GM12878 (cell line): ENCODE measurements around the gene PRUNE2. TPM values are rescaled to one million over a fixed set of nuclear protein-coding genes. Genes with fewer than 3 reads are reported as not detected.

Source experiments
- ATAC-seq: fragments of 200-7000 bp; cut with Tn5 transposase; 3 replicates; pipeline ENCODE4 v1.9.1; 2020; ENCODE audit warnings: mild to moderate bottlenecking, moderate library complexity
- BruUV-seq: library from RNA; stranded (reverse); fragments of 400-500 nt; replicated peaks from 2 replicates; lab custom pipeline; 2021; lab: Mats Ljungman, UMichigan
- CTCF ChIA-PET: fragments of 300-600 bp; sonication (Branson Sonifier 250); formaldehyde crosslinking; extraction: SDS; loops from one replicate; lab custom pipeline; 2021; ENCODE audit warnings: inconsistent platforms; lab: Yijun Ruan, JAX
- POLR2A ChIA-PET: fragments of 350-600 bp; formaldehyde crosslinking; extraction: SDS; loops from one replicate; lab custom pipeline; 2021; ENCODE audit warnings: inconsistent platforms; lab: Charles Lee
- RAD21 ChIA-PET: fragments of 300-600 bp; sonication (Branson Sonifier 250); formaldehyde crosslinking; loops from one replicate; lab custom pipeline; 2023; ENCODE audit warnings: antibody characterized with exemption; ENCODE audit not compliant: unreplicated experiment; lab: Charles Lee
- SMC1A ChIA-PET: fragments of 300-600 bp; sonication (Branson Sonifier 250); formaldehyde crosslinking; loops from one replicate; lab custom pipeline; 2023; ENCODE audit not compliant: unreplicated experiment, uncharacterized antibody; lab: Charles Lee
- DNase-seq: peaks from one replicate; pipeline ENCODE4 v3.0.0-alpha.2; 2011; ENCODE audit warnings: low read depth, low spot score
- FAIRE-seq: peaks from 3 replicates; lab custom pipeline; 2011; peaks lifted over from hg19 to GRCh38; lab: Jason Lieb, UNC
- H2AFZ ChIP-seq: 2 replicates; pipeline ENCODE4 v1.6.0; 2011; ENCODE audit warnings: low read depth, low read length, control low read depth; ENCODE audit not compliant: control insufficient read depth
- H3K27ac ChIP-seq: 2 replicates; pipeline ENCODE4 v1.5.1; 2011; ENCODE audit warnings: control low read depth; ENCODE audit not compliant: control insufficient read depth, insufficient read depth
- H3K27me3 ChIP-seq, 2 experiments: replicated peaks in 1 of 2; 2 replicates each; pipeline versions ENCODE4 v1.6.0 to v1.6.1; 2011; ENCODE audit warnings: low read length in 1 of 2; ENCODE audit not compliant: control insufficient read depth in 2 of 2, insufficient read depth in 2 of 2
- H3K36me3 ChIP-seq, 2 experiments: 2 replicates each; pipeline ENCODE4 v1.5.1; 2011; ENCODE audit warnings: low read length in 1 of 2; ENCODE audit not compliant: control insufficient read depth in 2 of 2, insufficient read depth in 2 of 2
- H3K4me1 ChIP-seq: 2 replicates; pipeline ENCODE4 v1.6.1; 2011; ENCODE audit warnings: mild to moderate bottlenecking, low read length, moderate library complexity, mixed read lengths; ENCODE audit not compliant: control insufficient read depth, insufficient read depth
- H3K4me2 ChIP-seq: 2 replicates; pipeline ENCODE4 v1.6.0; 2011; ENCODE audit warnings: control low read depth; ENCODE audit not compliant: control insufficient read depth, insufficient read depth
- H3K4me3 ChIP-seq: fragments of 200-600 bp; sonication (generic); 2 replicates; pipeline ENCODE4 v1.5.1; 2016
- H3K79me2 ChIP-seq: 2 replicates; pipeline ENCODE4 v1.6.0; 2011; ENCODE audit warnings: low read length; ENCODE audit not compliant: control insufficient read depth, insufficient read depth
- H3K9ac ChIP-seq: 2 replicates; pipeline ENCODE4 v1.8.0; 2011; ENCODE audit warnings: low read length, control low read depth, mixed read lengths; ENCODE audit not compliant: control insufficient read depth, insufficient read depth
- H3K9me3 ChIP-seq: replicated peaks from 3 replicates; pipeline ENCODE4 v1.5.1; 2011; ENCODE audit warnings: mild to moderate bottlenecking, low read length; ENCODE audit not compliant: control insufficient read depth, insufficient read depth
- H4K20me1 ChIP-seq: 2 replicates; pipeline ENCODE4 v1.6.0; 2011; ENCODE audit not compliant: control insufficient read depth, insufficient read depth
- ASH2L ChIP-seq: fragments of 300-600, 200-600 bp; sonication (generic); IDR thresholded peaks from 2 replicates; pipeline ENCODE4 v1.6.1; 2017; ENCODE audit warnings: low read depth, mild to moderate bottlenecking, borderline replicate concordance
- ATF7 ChIP-seq: fragments of 450-650 bp; IDR thresholded peaks from 2 replicates; pipeline ENCODE4 v1.6.1; 2016; ENCODE audit warnings: low read depth, mild to moderate bottlenecking
- CHD2 ChIP-seq: IDR thresholded peaks from 2 replicates; pipeline ENCODE4 v1.6.1; 2011; ENCODE audit warnings: low read depth, low read length, improper control_type of control experiment, borderline replicate concordance
- MLLT1 ChIP-seq: fragments of 450-650 bp; IDR thresholded peaks from 2 replicates; pipeline ENCODE4 v1.6.1; 2016; ENCODE audit warnings: mild to moderate bottlenecking
- NR2C1 ChIP-seq: fragments of 450-650 bp; IDR thresholded peaks from 2 replicates; pipeline ENCODE4 v1.6.1; 2017; ENCODE audit warnings: antibody characterized with exemption, mild to moderate bottlenecking, moderate library complexity
- SMC3 ChIP-seq: IDR thresholded peaks from 2 replicates; pipeline ENCODE4 v1.6.1; 2011; ENCODE audit warnings: low read length, improper control_type of control experiment, borderline replicate concordance
- YBX1 ChIP-seq: fragments of 450-650 bp; IDR thresholded peaks from 2 replicates; pipeline ENCODE4 v1.6.1; 2016; ENCODE audit warnings: antibody characterized with exemption
- ZNF274 ChIP-seq: IDR thresholded peaks from one replicate; pipeline ENCODE4 v1.8.0; 2011; ENCODE audit not compliant: insufficient read length, insufficient read depth
- WGBS: methylation state at CpG from one replicate; pipeline ENCODE4 v1.1.6; 2016; ENCODE audit warnings: low lambda C conversion rate; ENCODE audit not compliant: insufficient replicate concordance, insufficient coverage; ENCODE audit errors: missing lambda C conversion rate; 5-methylcytosine and 5-hydroxymethylcytosine counted together
- in situ Hi-C: fragments of 300-500 bp; cut with MboI; formaldehyde crosslinking; loops from 9 replicates; pipeline ENCODE4 v1.14.3; 2018; ENCODE audit warnings: mixed read lengths
- intact Hi-C: fragments of 100-400 bp; cut with micrococcal nuclease; formaldehyde crosslinking; loops from one replicate; pipeline ENCODE4 v1.14.2; 2022; ENCODE audit not compliant: unreplicated experiment
- polyA plus RNA-seq, 11 experiments: library from polyadenylated mRNA; depleted of rRNA in 4 of 11; unstranded in 6 of 11; stranded (reverse) in 5 of 11; fragments of >200 nt; fragmentation: Nextera tagmentation in 4 of 11; fragmentation: Illumina TruSeq in 1 of 11; extraction: Ambion mirVana in 4 of 11; extraction: Trizol in 1 of 11; gene quantifications; 1 replicate in 1 of 11; 2 replicates in 10 of 11; pipeline versions ENCODE4 v1.2.1 to v1.2.3, GENCODE V29; 2011 to 2016; ENCODE audit warnings: inconsistent platforms in 2 of 11, missing spikeins in 2 of 11, low read depth in 1 of 11
- total RNA-seq, 4 experiments: library from RNA; depleted of rRNA in 3 of 4; stranded (reverse); fragments of >200 nt in 3 of 4; fragmentation: Illumina TruSeq in 1 of 4; extraction: Trizol in 1 of 4; gene quantifications; 2 replicates each; pipeline versions ENCODE4 v1.2.1 to v1.2.3, GENCODE V29; 2013 to 2021

PRUNE2 gene
- total and polyA plus RNA-seq, 10 of the 15 experiments (the other 5 are each of a cell fraction or from before 2014, with no cell fraction given): 0.07 to 0.63 (median 0.25) TPM

- no peak for FAIRE-seq
- CTCF ChIA-PET: no interaction called here
Observed at GRCh38 chr9:76580188-76580587, 325.7 kb downstream of the PRUNE2 start.

More at GRCh38 chr9:76580188-76580587, 325.7 kb downstream of the PRUNE2 start:
- H4K20me1 ChIP-seq: no peaks in the 10 kb centered on the region
- H3K9me3 ChIP-seq: no peaks in the 10 kb centered on the region
- POLR2A ChIA-PET: no interaction called here
- no peak overlapping the region for H3K27ac ChIP-seq
- peaks cover 18% of the 10 kb centered on the region for H3K4me1 ChIP-seq
- H2AFZ ChIP-seq: 0 out of 2 replicates have a peak overlapping the region, but pooled peaks have one; percentile 6
- SMC1A ChIA-PET: interaction anchor here (0.6 kb wide), 1 partner anchor 519 kb away, joined by 4 read pairs; no protein-coding TSS in a partner anchor
- RAD21 ChIA-PET: no interaction called here
- H3K27me3 ChIP-seq: no peaks in the 10 kb centered on the region
- intact Hi-C loops: no loop called here
- no peak for ATAC-seq
- H3K4me2 ChIP-seq: no peak overlapping the region
- H3K79me2 ChIP-seq: no peaks in the 10 kb centered on the region
- no peak overlapping the region for H3K9ac ChIP-seq
- no TSS peak for BruUV-seq
- H3K4me3 ChIP-seq: no peak overlapping the region
- whole genome bisulfite sequencing: 2% methylated on average over 8 of the region's 8 CpGs
- no peaks in the 10 kb centered on the region for H3K36me3 ChIP-seq
- in situ Hi-C loops: no loop called here
- TF ChIP-seq ASH2L (no peak), CHD2 (no peak), MLLT1 (no peak), NR2C1 (no peak), ATF7 (no peak), SMC3 (no peak), ZNF274 (no peak), YBX1 (no peak)
- DNase-seq: no peak
